ENCODE results near the gene IMPG1. TPM values are rescaled to one million over a fixed set of nuclear protein-coding genes. Genes with fewer than 3 reads are reported as not detected.

Gene IMPG1
- total and polyA plus RNA-seq, 10 of the 15 experiments (the other 5 are each of a cell fraction or from before 2014, with no cell fraction given) = not detected

DNA sequence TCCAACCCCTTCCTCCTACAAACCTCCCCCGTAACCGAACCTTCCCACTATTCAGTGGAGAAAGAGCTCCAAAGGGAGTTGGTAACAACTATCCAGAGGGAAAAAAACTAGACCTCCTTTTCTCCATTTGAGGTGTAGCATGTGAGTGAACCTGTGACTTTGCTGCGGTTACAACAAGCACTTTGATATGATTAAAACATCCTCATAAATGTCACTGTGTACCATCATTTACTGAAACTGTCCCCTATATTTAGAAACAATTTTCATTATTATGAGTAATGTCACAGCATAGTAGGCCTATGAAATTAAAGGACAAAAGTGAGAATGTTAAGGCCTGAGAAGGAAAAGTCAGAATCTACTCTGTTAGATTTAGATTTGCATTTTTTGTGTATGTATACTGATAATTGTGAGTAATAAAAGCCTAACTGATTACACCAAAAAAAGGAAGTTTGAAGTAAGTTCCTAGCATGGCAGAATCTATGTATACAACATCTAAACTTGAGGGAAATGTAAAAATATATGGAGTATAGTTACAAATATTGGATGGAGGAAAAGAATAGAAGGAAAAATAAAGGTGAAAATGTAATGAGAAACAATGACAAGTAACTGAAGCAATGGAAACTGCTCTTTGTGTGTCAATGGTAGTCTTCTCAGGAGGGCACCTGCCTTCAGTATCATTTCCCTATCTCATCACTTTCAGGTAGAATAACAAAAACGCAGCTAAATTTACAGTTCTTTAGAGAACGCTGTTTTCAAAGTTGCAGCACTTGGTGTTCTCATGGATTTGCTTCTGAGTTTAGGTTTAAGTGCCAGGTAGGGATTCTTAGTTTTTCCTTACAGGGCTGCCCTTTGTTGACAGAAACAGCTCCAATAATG lies 145.9 kb downstream of the IMPG1 start:
- peak; percentile 71 for ATAC-seq
- no peaks in the 10 kb centered on the region for H3K9me3 ChIP-seq (replicated peaks; ENCODE audit: control insufficient read depth, insufficient read depth, low read length)
- no peaks in the 10 kb centered on the region for H3K36me3 ChIP-seq (ENCODE audit: control insufficient read depth in 2 of 2, insufficient read depth in 2 of 2, low read length in 1 of 2)
- no peaks in the 10 kb centered on the region for H3K27me3 ChIP-seq (replicated peaks in 1 of 2; ENCODE audit: control insufficient read depth in 2 of 2, insufficient read depth in 2 of 2, low read length in 1 of 2)
- no peak overlapping the region for H3K27ac ChIP-seq (ENCODE audit: control insufficient read depth, insufficient read depth)
- no peak overlapping the region for H2AFZ ChIP-seq (ENCODE audit: control insufficient read depth, low read depth, low read length)
- no peak overlapping the region for H3K4me2 ChIP-seq (ENCODE audit: control insufficient read depth, insufficient read depth)
- no TSS peak for BruUV-seq (replicated peaks)
- H3K4me3 ChIP-seq = no peak overlapping the region
- TF ChIP-seq CBFB (IDR thresholded peaks at IDR 0.05; ENCODE audit: low read depth) (0 out of 2 replicates have a peak, but pooled peaks have one; percentile 25), BCL11A (IDR thresholded peaks at IDR 0.05; ENCODE audit: low read depth, low read length) (peak; percentile 12; the same call in 1 of the 2 replicates), SREBF2 (IDR thresholded peaks at IDR 0.05; ENCODE audit: low read length) (no peak), EED (IDR thresholded peaks at IDR 0.05; ENCODE audit: low read depth) (peak; percentile 45; the same call in 1 of the 2 replicates), MEF2A (IDR thresholded peaks at IDR 0.05; ENCODE audit: insufficient read depth, low read depth, low read length) (0 out of 2 replicates have a peak, but pooled peaks have one; percentile 42), RB1 (IDR thresholded peaks at IDR 0.05; ENCODE audit: borderline replicate concordance) (no peak), JUNB (IDR thresholded peaks at IDR 0.05) (peak; percentile 83), RUNX3 (IDR thresholded peaks at IDR 0.05; ENCODE audit: low read length) (peak; percentile 83), FOXM1 (IDR thresholded peaks at IDR 0.05; ENCODE audit: low read depth, low read length) (0 out of 2 replicates have a peak, but pooled peaks have one; percentile 38), NFIC (IDR thresholded peaks at IDR 0.05; ENCODE audit: low read depth, low read length) (peak; percentile 61), SPI1 (IDR thresholded peaks at IDR 0.05; ENCODE audit: borderline replicate concordance, insufficient read depth, low read depth, low read length) (peak; percentile 21; the same call in 1 of the 2 replicates)
- no peaks in the 10 kb centered on the region for H3K4me1 ChIP-seq (ENCODE audit: control insufficient read depth, insufficient read depth, low read length)
- in situ Hi-C loops (cut with MboI) = loop anchor here (25.0 kb wide), 1 partner anchor 936 kb away; no protein-coding TSS in a partner anchor
- ChIA-PET SMC1A (ENCODE audit: uncharacterized antibody, unreplicated experiment) (interaction anchor here (0.5 to 1.5 kb wide), 8 partner anchors 9 to 729 kb away, joined by 3 to 5 read pairs (median 3); no protein-coding TSS in a partner anchor), CTCF (interaction anchor here (0.7 to 2.8 kb wide), 4 partner anchors 9 to 33 kb away, joined by 3 to 14 read pairs (median 5); no protein-coding TSS in a partner anchor), RAD21 (ENCODE audit: unreplicated experiment) (interaction anchor here (1.1 kb wide), 1 partner anchor 404 kb away, joined by 3 read pairs; no protein-coding TSS in a partner anchor), POLR2A (no interaction called here)
- no peaks in the 10 kb centered on the region for H4K20me1 ChIP-seq (ENCODE audit: control insufficient read depth, insufficient read depth)
- H3K79me2 ChIP-seq (ENCODE audit: control insufficient read depth, insufficient read depth, low read length) = no peaks in the 10 kb centered on the region
- peak; percentile 84 for FAIRE-seq
- no peak for DNase-seq (ENCODE audit: low read depth, low spot score)
- WGBS (ENCODE audit: insufficient coverage, insufficient replicate concordance, low lambda C conversion rate, missing lambda C conversion rate) = 17% methylated on average over 5 of the region's 5 CpGs
- intact Hi-C loops (cut with micrococcal nuclease; ENCODE audit: unreplicated experiment) = no loop called here
- no peak overlapping the region for H3K9ac ChIP-seq (ENCODE audit: control insufficient read depth, insufficient read depth, low read length)

Data from GM12878 (cell line).